SK-N-MC (cell line): ENCODE measurements around the gene GABRR2.

Experiments used
- DNase-seq: peaks from one replicate; pipeline ENCODE4 v3.0.0-alpha.2; 2011; ENCODE audit warnings: low read depth, low spot score
- H3K27ac ChIP-seq: fragments of 200-600 bp; sonication (generic); 2 replicates; pipeline ENCODE4 v1.5.1; 2016; ENCODE audit warnings: mixed run types
- H3K36me3 ChIP-seq: fragments of 200-600 bp; sonication (generic); 2 replicates; pipeline ENCODE4 v1.6.1; 2017; ENCODE audit warnings: antibody characterized with exemption, low read length, mixed read lengths; ENCODE audit not compliant: insufficient read depth
- H3K4me3 ChIP-seq: fragments of 200-600 bp; sonication (generic); 2 replicates; pipeline ENCODE4 v1.5.1; 2016
- H3K9ac ChIP-seq: fragments of 200-600 bp; sonication (generic); 2 replicates; pipeline ENCODE4 v1.8.0; 2017; ENCODE audit warnings: mixed run types, mixed read lengths; ENCODE audit not compliant: insufficient read length
- H3K9me3 ChIP-seq: fragments of 200-600 bp; sonication (generic); 2 replicates; pipeline ENCODE4 v1.6.1; 2017; ENCODE audit warnings: low read depth, mild to moderate bottlenecking, antibody characterized with exemption, low read length, moderate library complexity, mixed read lengths
- EZH2 ChIP-seq: fragments of 200-600 bp; sonication (generic); IDR thresholded peaks from one replicate; pipeline ENCODE4 v1.6.1; 2017; ENCODE audit warnings: antibody characterized with exemption
- FOXP2 ChIP-seq: optimal IDR thresholded peaks from 2 replicates; pipeline ENCODE3; 2011; ENCODE audit warnings: mild to moderate bottlenecking, moderate library complexity; ENCODE audit not compliant: insufficient read depth; ENCODE audit errors: extremely low read length, control extremely low read depth
- POLR2AphosphoS5 ChIP-seq: IDR thresholded peaks from 2 replicates; pipeline ENCODE4 v1.6.1; 2012; ENCODE audit warnings: mild to moderate bottlenecking, low read depth, low read length, borderline replicate concordance

Gene GABRR2

GRCh38 chr6:89222712-89223039 is 92.4 kb downstream of the GABRR2 start:
- H3K9me3 ChIP-seq = no peaks in the 10 kb centered on the region
- H3K9ac ChIP-seq = no peak overlapping the region
- H3K27ac ChIP-seq = no peak overlapping the region
- DNase-seq = no peak
- no peak overlapping the region for H3K4me3 ChIP-seq
- no peak for TF ChIP-seq EZH2
- TF ChIP-seq FOXP2 = no peak
- no peak for TF ChIP-seq POLR2AphosphoS5
- no peaks in the 10 kb centered on the region for H3K36me3 ChIP-seq

- no peak for DNase-seq
- Histone ChIP-seq H3K4me3 (no peak overlapping the region), H3K9me3 (no peaks in the 10 kb centered on the region), H3K36me3 (no peaks in the 10 kb centered on the region), H3K27ac (no peak overlapping the region), H3K9ac (no peak overlapping the region)
- TF ChIP-seq FOXP2 (no peak), POLR2AphosphoS5 (no peak), EZH2 (no peak)
Measured at GRCh38 chr6:89221971-89222711, 93.0 kb downstream of the GABRR2 start.

- H3K36me3 ChIP-seq = no peaks in the 10 kb centered on the region
- H3K27ac ChIP-seq = no peak overlapping the region
- H3K4me3 ChIP-seq = no peak overlapping the region
- no peaks in the 10 kb centered on the region for H3K9me3 ChIP-seq
- TF ChIP-seq EZH2 (no peak), FOXP2 (no peak), POLR2AphosphoS5 (no peak)
- H3K9ac ChIP-seq = no peak overlapping the region
- no peak for DNase-seq
Measured at GRCh38 chr6:89221129-89221528, 94.0 kb downstream of the GABRR2 start.

GRCh38 chr6:89217299-89217910 is 97.7 kb downstream of the GABRR2 start, which contains the start of gene GABRR1:
GABRR1 (minus strand) TSS chr6:89217358; CDS start chr6:89217322, 36 bp downstream.
- Histone ChIP-seq H3K4me3 (no peak within 1 kb of the TSS), H3K9ac (no peak within 1 kb of the TSS), H3K27ac (no peak within 1 kb of the TSS), H3K36me3 (no peaks in the 10 kb centered on the region), H3K9me3 (no peaks in the 10 kb centered on the region)
- no peak for DNase-seq
- TF ChIP-seq POLR2AphosphoS5 = no peak
- no peak for TF ChIP-seq EZH2
- no peak for TF ChIP-seq FOXP2

GRCh38 chr6:89216411-89216810 is 98.7 kb downstream of the GABRR2 start:
- H3K9ac ChIP-seq = no peak overlapping the region
- TF ChIP-seq FOXP2 (no peak), EZH2 (no peak), POLR2AphosphoS5 (no peak)
- DNase-seq = no peak
- H3K4me3 ChIP-seq = no peak overlapping the region
- no peak overlapping the region for H3K27ac ChIP-seq
- H3K9me3 ChIP-seq = no peaks in the 10 kb centered on the region
- no peaks in the 10 kb centered on the region for H3K36me3 ChIP-seq

GRCh38 chr6:89215391-89215790 is 99.7 kb downstream of the GABRR2 start:
- Histone ChIP-seq H3K27ac (no peak overlapping the region), H3K9me3 (no peaks in the 10 kb centered on the region), H3K36me3 (no peaks in the 10 kb centered on the region), H3K4me3 (no peak overlapping the region), H3K9ac (no peak overlapping the region)
- DNase-seq = no peak
- TF ChIP-seq EZH2 (no peak), POLR2AphosphoS5 (no peak), FOXP2 (no peak)

- DNase-seq = no peak
- no peak for TF ChIP-seq FOXP2
- no peak for TF ChIP-seq POLR2AphosphoS5
- TF ChIP-seq EZH2 = no peak
- Histone ChIP-seq H3K27ac (no peak overlapping the region), H3K4me3 (no peak overlapping the region), H3K36me3 (no peaks in the 10 kb centered on the region), H3K9me3 (no peaks in the 10 kb centered on the region), H3K9ac (no peak overlapping the region)
Measured at GRCh38 chr6:89214197-89214596, 100.9 kb downstream of the GABRR2 start.

GRCh38 chr6:89212472-89212871 is 102.6 kb downstream of the GABRR2 start:
- TF ChIP-seq FOXP2 (no peak), POLR2AphosphoS5 (no peak), EZH2 (no peak)
- Histone ChIP-seq H3K9me3 (no peaks in the 10 kb centered on the region), H3K4me3 (no peak overlapping the region), H3K9ac (no peak overlapping the region), H3K36me3 (no peaks in the 10 kb centered on the region), H3K27ac (no peak overlapping the region)
- no peak for DNase-seq
